NCI-H748 (cell line): Measurements from ENCODE around the gene INSR.

Source experiments
- DNase-seq: peaks from one replicate; lab custom pipeline; 2025; ENCODE audit not compliant: unreplicated experiment; lab: John Stamatoyannopoulos, UW

The INSR gene

DNA sequence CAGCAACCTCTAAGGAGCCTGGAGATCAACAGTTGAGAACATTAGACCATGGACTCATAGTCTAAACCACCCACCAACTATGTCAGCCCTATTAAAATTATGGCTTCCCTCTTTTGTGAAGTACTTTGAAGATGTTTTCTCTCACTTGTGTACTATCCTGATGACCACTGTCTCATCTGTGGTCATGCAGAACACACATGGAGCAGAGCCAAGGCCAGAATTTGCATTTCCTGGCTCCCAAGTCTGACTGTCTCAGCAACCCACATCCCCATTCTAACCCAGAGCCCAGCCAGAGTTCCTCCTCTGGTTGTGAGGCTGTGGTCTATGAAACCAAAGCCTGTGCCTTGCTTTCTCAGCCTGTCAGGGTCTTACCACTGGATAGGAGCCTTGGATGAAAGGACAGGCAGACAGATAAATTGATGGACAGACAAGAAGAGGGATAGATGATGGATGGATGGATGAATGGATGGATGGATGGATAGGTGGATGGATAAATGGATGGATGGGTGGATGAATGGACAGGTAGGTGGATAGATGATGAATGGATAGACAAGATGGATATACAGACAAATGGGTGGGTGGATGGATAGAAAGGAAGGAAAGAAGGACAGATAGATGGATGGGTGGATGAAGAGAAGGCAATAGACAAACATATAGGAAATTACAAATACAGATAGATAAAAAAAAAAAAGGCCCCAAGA lies 189.3 kb downstream of the INSR start:
- DNase-seq: no peak

- no peak for DNase-seq
Measured at GRCh38 chr19:7101498-7102253, 192.5 kb downstream of the INSR start.

DNA sequence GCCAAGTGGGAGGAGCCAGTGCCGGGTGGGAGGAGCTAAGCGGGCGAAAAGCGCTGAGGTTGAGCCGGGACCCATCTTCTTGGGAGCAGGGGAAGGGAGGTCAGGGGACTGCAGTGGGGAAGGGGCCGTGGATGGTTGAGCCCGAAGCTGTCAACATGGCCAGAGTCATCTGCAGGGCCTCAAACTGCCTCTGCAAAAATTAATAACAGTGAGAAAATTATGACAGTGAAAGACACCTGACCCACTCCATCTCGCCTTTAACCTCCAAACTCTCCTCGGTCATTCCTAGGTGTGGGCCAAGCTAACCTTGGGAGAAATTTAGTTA lies 194.7 kb downstream of the INSR start:
- no peak for DNase-seq

- DNase-seq: peak; percentile 96
Measured at GRCh38 chr19:7098701-7099596, 195.3 kb downstream of the INSR start.

DNA sequence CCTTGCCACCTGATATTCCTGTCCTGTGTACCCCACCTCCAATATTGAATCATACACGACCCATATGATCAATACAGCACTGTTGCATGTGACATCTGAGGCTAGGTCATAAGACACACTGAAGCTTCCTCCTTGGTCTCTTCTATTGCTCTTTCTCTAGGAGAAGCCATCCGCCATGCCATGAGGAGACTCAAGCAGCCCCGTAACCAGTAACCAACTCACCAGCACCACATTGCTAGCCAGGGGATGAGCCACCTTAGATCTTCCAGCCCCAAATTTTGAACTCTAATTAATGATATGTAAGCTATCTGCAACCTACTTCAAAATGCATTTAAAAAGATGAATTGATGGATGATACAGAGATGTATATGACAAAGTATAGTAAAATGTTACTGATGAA lies 196.1 kb downstream of the INSR start:
- DNase-seq: no peak

- DNase-seq: no peak
Measured at GRCh38 chr19:7088999-7089398, 205.2 kb downstream of the INSR start.

DNA sequence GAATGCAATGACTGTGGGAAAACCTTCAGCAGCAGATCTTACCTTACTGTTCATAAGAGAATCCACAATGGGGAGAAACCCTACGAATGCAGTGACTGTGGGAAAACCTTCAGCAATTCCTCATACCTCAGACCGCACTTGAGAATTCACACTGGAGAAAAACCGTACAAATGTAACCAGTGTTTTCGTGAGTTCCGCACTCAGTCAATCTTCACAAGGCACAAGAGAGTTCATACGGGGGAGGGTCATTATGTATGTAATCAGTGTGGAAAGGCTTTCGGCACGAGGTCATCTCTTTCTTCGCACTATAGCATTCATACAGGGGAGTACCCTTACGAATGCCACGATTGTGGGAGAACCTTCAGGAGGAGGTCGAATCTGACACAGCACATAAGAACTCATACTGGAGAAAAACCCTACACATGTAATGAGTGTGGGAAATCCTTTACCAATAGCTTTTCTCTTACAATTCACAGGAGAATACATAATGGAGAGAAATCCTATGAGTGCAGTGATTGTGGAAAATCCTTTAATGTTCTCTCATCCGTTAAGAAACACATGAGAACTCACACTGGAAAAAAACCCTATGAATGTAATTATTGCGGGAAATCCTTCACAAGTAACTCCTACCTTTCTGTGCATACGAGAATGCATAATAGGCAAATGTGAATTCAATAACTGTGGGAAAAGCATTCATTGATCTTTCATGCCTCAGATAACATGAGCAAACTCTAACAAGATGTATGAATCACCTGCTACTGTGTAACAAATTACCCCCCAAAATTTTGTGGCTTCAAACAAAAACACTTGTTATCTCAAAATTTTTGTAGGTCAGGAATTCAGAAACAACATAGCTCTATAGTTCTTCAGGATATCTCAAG lies 210.9 kb downstream of the INSR start:
- DNase-seq: no peak

DNA sequence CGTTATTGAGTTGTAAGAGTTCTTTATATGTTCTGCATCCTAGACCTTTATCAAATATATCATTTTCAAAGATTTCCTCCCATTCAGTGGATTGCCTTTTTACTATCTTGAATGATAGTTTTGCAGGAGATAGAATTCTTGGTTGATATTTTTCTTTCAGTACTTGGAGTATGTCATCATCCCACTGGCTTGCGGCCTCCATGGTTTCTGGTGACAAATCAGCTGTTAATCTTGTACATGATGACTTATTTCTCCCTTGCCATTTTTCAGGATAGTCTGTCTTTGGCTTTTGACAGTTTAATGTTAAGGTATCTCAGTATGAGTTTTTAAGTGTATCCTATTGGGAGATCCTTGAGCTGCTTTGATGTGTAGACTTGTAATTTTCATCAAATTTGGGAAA lies 216.2 kb downstream of the INSR start:
- DNase-seq: no peak

- DNase-seq: no peak
Measured at GRCh38 chr19:7076151-7076550, 218.1 kb downstream of the INSR start.

DNA sequence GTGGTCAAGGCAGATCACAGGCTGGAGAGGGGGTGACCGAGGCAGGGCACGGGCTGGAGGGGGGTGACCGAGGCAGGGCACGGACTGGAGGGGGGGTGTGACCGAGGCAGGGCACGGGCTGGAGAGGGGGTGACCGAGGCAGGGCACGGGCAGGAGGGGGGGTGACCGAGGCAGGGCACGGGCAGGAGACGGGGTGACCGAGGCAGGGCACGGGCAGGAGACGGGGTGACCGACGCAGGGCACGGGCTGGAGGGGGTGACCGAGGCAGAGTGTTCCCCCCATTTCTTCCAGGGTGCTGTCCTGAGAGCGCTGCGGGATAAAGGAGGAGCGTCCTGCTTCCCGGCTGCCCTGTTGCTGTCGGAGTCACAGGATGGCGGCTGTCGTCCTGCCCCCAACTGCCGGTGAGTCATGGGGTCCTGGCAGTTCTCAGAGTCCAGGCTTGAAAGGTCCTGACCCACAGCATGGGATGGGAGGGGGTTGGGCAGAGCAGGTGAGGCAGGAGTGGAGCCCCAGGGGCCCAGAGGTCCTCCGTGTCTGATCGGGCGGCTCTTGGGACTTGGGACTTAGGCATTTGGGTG lies 219.4 kb downstream of the INSR start:
- no peak for DNase-seq

GRCh38 chr19:7072541-7072940 lies 221.7 kb downstream of the INSR start:
- no peak for DNase-seq

DNA sequence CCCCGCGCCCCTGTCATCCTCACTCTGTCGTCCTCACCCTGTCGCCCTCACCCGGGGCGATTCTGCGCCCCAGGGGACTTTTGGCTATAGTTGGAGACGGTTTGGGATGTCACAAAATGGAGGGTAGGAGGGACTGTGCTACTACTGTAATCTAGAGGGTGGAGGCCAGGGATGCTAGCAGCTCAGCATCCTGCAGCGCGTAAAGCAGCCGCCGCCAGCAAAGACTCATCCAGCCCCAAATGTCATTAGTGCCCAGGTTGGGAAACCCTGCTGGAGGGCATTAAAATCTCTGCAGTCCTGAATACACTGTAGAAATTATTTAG lies 224.3 kb downstream of the INSR start:
- DNase-seq: no peak

DNA sequence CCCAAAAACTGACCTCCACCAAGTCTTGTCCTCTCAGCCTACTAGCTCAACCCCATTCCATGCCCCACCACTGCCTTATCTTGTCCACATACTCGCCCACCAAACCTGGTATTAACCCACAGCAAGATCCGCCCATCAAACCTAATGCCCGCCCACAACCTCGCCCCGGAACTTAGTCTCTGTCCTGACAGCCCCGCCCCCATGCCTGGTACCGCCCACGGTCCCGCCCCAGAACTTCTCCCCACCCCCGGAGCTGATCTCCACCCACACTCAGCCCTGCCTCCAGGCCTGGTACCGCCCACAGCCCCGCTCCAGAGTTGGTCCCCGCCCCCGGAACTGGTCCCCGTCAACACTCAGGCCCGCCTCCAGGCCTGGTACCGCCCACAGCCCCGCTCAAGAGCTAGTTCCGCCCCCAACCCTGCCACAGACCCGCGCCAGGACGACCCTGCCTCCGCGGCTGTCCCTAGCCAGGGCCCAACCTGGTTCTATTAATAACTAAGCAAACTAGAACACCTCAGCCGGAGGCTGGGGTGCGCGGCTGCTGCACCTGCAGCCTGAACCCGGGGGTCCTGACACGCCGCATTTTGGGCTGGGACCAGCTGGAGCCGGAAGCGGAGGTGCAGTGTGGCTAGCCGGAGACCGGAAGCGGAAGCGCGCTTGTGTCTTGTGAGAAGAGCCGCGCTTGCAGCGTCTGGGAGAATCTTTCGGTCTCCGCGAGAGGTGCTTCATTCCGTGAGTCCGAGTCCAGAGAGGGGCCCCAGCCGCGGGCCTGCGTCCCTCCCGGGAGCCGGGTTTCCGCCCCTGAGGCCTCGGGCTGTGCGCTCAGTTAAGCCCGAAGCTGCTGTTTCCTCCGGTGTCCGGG lies 224.9 kb downstream of the INSR start, which contains the start of gene ZNF557:
ZNF557 (plus strand) TSS at position 662 of the 862 bp plus-strand sequence. CDS start 5,372 bp downstream, outside the sequence.
- DNase-seq: peak; percentile 91

DNA sequence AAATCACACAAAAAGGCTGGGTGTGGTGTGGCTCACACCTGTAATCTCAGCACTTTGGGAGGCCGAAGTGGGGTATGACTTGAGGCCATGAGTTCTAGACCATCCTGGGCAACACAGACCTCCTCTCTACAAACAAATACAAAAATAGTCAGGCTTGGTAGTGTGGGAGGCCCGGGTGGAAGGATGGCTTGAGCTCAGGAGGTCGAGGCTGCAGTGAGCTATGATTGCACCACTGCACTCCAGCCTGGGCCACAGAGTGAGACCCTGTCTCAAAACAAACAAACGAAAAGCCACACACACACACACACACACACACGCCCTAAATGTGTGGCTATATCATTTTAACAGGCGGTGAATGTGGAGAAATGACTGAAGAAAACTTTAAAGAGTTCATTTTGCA lies 225.6 kb downstream of the INSR start:
- DNase-seq: no peak

- no peak for DNase-seq
Measured at GRCh38 chr19:7067716-7068115, 226.5 kb downstream of the INSR start.

GRCh38 chr19:7067122-7067521 lies 227.1 kb downstream of the INSR start:
- peak; percentile 17 for DNase-seq

DNA sequence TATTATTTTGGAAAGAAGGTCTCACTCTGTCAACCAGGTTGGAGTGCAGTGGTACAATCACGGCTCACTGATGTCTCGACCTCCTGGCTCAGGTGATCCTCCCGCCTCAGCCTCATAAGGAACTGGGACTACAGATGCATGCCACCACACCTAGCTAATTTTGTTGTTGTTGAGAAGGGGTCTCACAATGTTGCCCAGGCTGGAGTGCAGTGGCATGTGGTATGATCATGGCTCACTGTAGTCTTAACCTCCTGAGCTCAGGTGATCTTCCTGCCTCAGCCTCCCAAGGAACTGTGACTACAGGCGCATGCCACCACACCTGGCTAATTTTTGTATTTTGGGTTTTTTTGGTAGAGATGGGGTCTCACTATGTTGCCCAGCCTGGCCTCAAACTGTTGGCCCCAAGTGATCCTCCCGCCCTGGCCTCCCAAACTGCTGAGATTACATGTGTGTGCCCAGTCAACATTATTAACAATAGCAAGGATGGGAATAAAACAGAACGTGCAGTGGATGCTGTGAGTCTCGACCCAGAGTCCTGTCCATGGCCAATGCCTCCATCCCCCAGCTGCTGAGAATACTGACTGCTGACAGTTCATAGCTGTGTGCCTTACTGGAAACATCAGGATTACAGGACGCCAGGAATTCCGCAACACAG lies 230.3 kb downstream of the INSR start:
- no peak for DNase-seq

GRCh38 chr19:7063339-7063738 lies 230.9 kb downstream of the INSR start:
- no peak for DNase-seq
